Hematopoietic multipotent progenitor cell treated with erythropoietin and hydrocortisone succinate and interleukin-3 and kit ligand, for 4 days (in vitro differentiated cells): Measurements from ENCODE around the gene ZNF8.
"Not testable (repeated sequence)": the region's sequence is repeated elsewhere in the genome, so short reads cannot be mapped to it uniquely, and the experiment has no call there.

ENCODE experiments used
- DNase-seq: peaks from one replicate; pipeline ENCODE4 v3.0.0-alpha.2; 2015

ZNF8 gene

GRCh38 chr19:58338825-58339558, 60.2 kb downstream of the ZNF8 start:
- DNase-seq = no peak

GRCh38 chr19:58345558-58345957, 66.8 kb downstream of the ZNF8 start:
- no peak for DNase-seq

GRCh38 chr19:58346961-58347929, 68.5 kb downstream of the ZNF8 start:
- peak; percentile 75 for DNase-seq

GRCh38 chr19:58348080-58348479, 69.3 kb downstream of the ZNF8 start:
- DNase-seq = not testable (repeated sequence)

GRCh38 chr19:58349590-58349989, 70.8 kb downstream of the ZNF8 start:
- DNase-seq = no peak

GRCh38 chr19:58350001-58350861, 71.5 kb downstream of the ZNF8 start:
- DNase-seq = no peak

- DNase-seq = no peak
Measured at GRCh38 chr19:58350871-58351557, 72.3 kb downstream of the ZNF8 start.

- DNase-seq = no peak
Measured at GRCh38 chr19:58351558-58351878, 72.8 kb downstream of the ZNF8 start.

- no peak for DNase-seq
Measured at GRCh38 chr19:58351990-58352755, 73.4 kb downstream of the ZNF8 start.
